Coronary artery (tissue), 2 donors: ENCODE data around the gene AUP1.

ENCODE experiments used
- DNase-seq: peaks from one replicate; pipeline ENCODE4 v3.0.0-alpha.2; 2017; ENCODE audit warnings: low spot score
- H3K27ac ChIP-seq, 2 donors: fragments of 200-600 bp; sonication (generic); one replicate each; pipeline ENCODE4 v1.5.1; 2016 to 2019
- H3K4me3 ChIP-seq: fragments of 200-600 bp; sonication (generic); 2 replicates; pipeline ENCODE4 v1.5.1; 2016; ENCODE audit warnings: mild to moderate bottlenecking, moderate library complexity
- CTCF ChIP-seq: fragments of 200-600 bp; sonication (generic); IDR thresholded peaks from one replicate; pipeline ENCODE4 v1.5.1; 2019; ENCODE audit warnings: antibody characterized with exemption

Gene AUP1

GRCh38 chr2:74573747-74574562 is 44.4 kb upstream of the AUP1 start:
- H3K27ac ChIP-seq = peak overlapping the region in 1 of 2 donors; percentile 13
- no peak for DNase-seq
- TF ChIP-seq CTCF = no peak
- no peak overlapping the region for H3K4me3 ChIP-seq

GRCh38 chr2:74572178-74572925 is 42.8 kb upstream of the AUP1 start:
- TF ChIP-seq CTCF = no peak
- Histone ChIP-seq H3K4me3 (no peak overlapping the region), H3K27ac (no peak overlapping the region)
- no peak for DNase-seq

GRCh38 chr2:74571058-74571457 is 41.6 kb upstream of the AUP1 start:
- H3K27ac ChIP-seq = no peak overlapping the region
- no peak for TF ChIP-seq CTCF

GRCh38 chr2:74569686-74570085 is 40.2 kb upstream of the AUP1 start:
- H3K27ac ChIP-seq = no peak overlapping the region
- no peak overlapping the region for H3K4me3 ChIP-seq
- DNase-seq = no peak
- TF ChIP-seq CTCF = no peak

More at GRCh38 chr2:74571058-74571457, 41.6 kb upstream of the AUP1 start:
- H3K4me3 ChIP-seq = no peak overlapping the region
- DNase-seq = no peak

GRCh38 chr2:74567881-74568280 is 38.4 kb upstream of the AUP1 start:
- Histone ChIP-seq H3K27ac (no peak overlapping the region), H3K4me3 (no peak overlapping the region)
- no peak for TF ChIP-seq CTCF
- no peak for DNase-seq

GRCh38 chr2:74566754-74567085 is 37.2 kb upstream of the AUP1 start:
- peak; percentile 22 for DNase-seq
- peak overlapping the region in 1 of 2 donors; percentile 7 for H3K27ac ChIP-seq
- no peak for TF ChIP-seq CTCF
- no peak overlapping the region for H3K4me3 ChIP-seq
